ENCODE data around the gene DGAT2. TPM values are rescaled to one million over a fixed set of nuclear protein-coding genes. Genes with fewer than 3 reads are reported as not detected.

The DGAT2 gene
- total RNA-seq, 4 donors from 2014 or later: 63.0 to 829 (median 89.6) TPM

DNA sequence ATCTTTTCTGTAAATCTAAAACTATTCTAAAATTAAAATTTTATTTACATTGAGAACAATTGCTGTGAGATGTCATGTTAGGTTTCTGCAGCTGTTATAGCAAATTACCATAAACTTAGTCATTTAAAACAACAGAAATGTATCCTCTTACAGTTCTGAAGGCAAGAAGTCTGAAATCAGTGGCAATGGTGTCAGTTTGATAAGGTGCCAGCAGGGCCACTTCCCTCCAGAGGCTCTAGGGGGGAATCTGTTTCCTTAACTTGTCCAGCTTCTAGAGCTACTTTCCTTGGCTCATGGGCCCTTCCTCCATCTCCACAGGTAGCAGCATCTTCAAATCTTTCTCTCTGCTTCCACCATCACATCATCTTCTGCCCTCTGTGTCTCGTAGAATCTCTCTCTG lies 27.9 kb upstream of the DGAT2 start:
- TF ChIP-seq, protein P1, sequence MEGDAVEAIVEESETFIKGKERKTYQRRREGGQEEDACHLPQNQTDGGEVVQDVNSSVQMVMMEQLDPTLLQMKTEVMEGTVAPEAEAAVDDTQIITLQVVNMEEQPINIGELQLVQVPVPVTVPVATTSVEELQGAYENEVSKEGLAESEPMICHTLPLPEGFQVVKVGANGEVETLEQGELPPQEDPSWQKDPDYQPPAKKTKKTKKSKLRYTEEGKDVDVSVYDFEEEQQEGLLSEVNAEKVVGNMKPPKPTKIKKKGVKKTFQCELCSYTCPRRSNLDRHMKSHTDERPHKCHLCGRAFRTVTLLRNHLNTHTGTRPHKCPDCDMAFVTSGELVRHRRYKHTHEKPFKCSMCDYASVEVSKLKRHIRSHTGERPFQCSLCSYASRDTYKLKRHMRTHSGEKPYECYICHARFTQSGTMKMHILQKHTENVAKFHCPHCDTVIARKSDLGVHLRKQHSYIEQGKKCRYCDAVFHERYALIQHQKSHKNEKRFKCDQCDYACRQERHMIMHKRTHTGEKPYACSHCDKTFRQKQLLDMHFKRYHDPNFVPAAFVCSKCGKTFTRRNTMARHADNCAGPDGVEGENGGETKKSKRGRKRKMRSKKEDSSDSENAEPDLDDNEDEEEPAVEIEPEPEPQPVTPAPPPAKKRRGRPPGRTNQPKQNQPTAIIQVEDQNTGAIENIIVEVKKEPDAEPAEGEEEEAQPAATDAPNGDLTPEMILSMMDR (IDR thresholded peaks at IDR 0.05; ENCODE audit: low read depth): no peak

DNA sequence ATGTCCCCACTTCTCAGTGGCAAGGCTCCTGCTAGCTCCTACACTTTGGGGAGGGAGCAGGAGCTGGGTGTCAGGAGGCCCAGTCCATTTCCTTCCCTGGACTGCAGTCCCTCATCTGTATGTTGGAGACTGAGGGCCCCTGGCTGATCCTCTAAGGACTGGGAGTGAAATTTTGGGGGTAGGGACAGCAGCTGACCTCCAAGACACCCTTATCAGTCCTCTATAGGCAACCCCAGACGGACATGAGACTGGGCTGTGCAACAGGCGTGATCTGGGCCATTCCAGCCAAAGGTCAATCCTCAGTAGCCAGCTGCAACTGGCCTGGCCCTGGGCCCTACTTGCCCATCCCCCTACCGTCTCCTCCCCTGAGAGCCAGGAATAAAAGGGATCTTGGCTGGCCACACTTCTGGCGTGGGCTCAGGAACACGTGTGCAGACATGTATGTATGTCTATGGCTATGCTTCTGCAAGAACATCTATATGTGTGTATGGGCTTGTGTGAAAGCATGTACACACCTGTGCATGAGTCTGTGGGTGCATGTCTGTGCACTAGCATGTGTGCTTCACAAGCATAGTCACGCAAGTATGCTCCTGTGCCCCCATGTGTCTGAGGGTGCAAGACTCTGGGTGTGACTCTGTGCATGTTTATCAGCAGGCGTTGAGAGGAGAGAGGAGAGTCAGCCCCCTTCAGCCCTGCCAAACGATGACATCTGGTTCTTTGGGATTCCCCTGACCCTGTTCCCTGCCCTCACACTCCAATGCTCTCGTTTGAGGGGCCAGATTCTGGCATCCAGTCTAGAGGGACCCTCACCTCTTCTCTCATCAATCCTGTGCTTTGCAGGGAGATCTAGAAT lies 24.6 kb upstream of the DGAT2 start:
- TF ChIP-seq, protein P1 (IDR thresholded peaks at IDR 0.05; ENCODE audit: low read depth): no peak

DNA sequence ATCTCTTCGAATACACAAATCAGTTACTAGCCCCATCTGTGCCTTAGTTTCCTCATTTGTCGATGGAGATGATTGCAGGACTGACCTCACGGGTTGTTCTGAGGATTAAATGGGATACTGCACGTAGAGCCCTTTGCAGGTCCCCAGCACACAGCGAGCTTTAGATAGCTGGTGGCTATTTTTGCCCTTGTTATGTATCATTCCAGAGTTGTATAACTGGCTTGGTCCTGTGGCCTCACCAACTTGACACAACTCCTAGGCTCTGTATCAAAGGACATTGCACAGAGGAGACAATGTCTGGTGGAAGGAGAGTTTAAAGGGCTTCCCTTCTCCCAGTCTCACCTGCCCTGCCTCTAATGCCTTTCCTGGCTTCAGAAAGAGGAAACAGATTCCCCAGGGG lies 22.8 kb upstream of the DGAT2 start:
- TF ChIP-seq, protein P1 (IDR thresholded peaks at IDR 0.05; ENCODE audit: low read depth): no peak

DNA sequence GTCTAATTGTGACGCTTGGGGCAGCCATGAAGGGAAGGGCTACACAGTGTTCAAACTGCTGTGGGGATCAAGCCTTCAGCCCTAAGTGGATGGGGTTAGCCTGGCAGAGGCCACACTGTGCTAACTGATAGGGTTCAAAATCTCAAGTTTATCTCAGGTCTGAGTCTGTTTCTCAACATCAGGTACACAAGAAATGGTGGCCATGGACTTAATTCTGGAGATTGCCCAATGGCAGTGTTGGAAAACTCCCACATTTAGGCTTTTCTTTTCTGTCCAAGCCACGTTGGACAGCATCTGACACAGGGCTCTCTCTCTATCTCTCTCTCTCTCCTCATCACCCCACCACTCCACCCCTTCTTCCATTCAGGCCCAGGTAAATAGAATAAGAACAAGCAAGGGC lies 10.9 kb upstream of the DGAT2 start:
- TF ChIP-seq, protein P1 (IDR thresholded peaks at IDR 0.05; ENCODE audit: low read depth): no peak

DNA sequence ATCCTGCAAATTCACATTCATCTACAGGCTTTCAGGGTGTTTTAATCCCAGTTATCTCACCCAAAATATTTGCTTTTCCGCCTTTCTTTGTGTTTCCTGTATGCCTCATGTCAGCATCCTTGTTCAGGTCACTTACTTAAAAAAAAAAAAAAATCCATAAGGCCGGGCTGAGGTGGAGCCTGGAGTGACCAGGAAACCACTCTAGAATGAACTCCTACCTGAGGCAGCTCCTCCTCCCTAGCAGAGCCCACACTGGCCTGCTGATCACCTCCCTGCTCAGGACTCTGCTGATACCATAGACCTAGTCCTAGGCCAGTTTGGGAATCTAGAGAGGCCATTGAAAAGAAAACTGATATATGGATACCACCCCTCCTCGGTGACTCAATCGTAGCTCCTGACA lies 8.7 kb upstream of the DGAT2 start:
- TF ChIP-seq, protein P1 (IDR thresholded peaks at IDR 0.05; ENCODE audit: low read depth): no peak

DNA sequence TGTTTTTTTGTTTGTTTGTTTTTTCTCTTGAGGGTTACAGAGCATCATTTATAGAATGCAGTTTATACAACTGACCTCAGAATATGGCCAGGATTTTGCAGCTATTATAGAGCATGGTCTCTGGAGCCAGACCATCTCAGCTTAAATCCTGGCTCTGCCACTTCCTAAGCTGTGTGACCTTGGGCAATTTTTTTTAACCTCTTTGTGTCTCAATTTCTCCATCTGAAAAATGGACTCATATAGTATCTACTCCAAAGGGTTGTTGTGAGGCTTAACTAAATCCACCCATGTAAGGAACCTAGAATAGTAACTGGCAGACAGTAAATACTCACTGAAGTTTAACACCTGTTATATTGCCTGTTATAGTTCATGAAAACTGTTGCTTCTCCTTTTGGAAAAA lies 8.3 kb upstream of the DGAT2 start:
- TF ChIP-seq, protein P1 (IDR thresholded peaks at IDR 0.05; ENCODE audit: low read depth): no peak

DNA sequence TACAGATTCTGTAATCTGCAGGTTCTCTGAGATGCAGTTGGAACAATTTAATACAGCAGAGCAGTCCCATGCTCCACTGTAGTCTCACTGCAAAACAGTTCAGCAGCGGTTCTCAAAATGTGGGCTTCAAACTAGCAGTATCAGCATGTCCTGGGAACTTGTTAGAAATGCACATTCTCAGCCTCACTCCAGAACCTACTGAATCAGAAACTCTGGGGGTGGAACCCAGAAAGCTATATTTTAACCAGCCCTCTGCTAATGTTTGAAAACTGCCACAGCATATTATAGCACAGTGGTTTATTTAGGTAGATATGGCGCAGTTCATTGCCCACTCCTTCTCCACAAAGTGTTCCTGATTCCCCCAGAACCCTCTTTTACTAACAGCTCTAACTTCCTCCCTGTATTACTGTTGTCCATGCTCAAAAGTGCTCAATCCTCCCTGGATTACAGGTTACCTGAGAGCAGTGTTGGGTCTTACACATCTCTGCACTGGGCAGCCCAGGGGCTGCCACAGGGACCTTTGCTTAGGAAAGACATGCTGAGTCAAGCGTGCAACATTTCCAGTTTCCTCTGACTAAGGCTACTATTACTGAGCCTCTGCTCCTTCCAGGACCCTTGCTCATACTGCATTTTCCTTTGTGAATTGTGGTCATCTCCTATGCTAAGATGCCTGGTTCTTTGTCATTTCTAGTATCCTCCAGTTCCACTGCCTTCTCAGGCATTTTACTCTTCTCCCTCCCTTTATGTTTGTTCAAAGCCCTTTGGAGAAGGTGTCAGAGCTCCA lies 7.7 kb upstream of the DGAT2 start:
- TF ChIP-seq, protein P1 (IDR thresholded peaks at IDR 0.05; ENCODE audit: low read depth): no peak

Measured in subcutaneous adipose tissue (tissue), 4 donors.